Measurements from ENCODE around the gene ZNF45. TPM values are rescaled to one million over a fixed set of nuclear protein-coding genes. Genes with fewer than 3 reads are reported as not detected.

Gene ZNF45
- total RNA-seq, 2 donors from 2014 or later: 8.1 to 16.9 TPM

DNA sequence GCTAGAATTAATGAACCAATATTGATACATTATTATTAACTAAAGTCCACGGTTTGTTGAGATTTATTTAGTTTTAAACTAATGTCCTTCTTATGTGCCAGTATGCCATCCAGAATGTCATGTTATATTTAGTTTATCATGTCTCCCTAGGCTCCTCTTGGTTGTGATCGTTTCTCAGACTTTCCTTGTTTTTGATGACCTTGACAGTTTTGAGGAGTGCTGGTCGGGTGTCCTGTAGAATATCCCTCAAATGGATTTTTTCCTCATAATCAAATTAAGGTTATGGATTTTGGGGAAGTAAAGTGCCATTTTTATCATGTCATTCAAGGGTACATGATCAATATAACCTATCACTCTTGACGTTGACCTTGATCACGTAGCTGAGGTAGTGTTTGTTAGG, 6.1 kb upstream of the ZNF45 start:
- no peak for ATAC-seq (ENCODE audit: insufficient number of reproducible peaks, low FRiP score, low read depth)
- TF ChIP-seq, protein P1, sequence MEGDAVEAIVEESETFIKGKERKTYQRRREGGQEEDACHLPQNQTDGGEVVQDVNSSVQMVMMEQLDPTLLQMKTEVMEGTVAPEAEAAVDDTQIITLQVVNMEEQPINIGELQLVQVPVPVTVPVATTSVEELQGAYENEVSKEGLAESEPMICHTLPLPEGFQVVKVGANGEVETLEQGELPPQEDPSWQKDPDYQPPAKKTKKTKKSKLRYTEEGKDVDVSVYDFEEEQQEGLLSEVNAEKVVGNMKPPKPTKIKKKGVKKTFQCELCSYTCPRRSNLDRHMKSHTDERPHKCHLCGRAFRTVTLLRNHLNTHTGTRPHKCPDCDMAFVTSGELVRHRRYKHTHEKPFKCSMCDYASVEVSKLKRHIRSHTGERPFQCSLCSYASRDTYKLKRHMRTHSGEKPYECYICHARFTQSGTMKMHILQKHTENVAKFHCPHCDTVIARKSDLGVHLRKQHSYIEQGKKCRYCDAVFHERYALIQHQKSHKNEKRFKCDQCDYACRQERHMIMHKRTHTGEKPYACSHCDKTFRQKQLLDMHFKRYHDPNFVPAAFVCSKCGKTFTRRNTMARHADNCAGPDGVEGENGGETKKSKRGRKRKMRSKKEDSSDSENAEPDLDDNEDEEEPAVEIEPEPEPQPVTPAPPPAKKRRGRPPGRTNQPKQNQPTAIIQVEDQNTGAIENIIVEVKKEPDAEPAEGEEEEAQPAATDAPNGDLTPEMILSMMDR (IDR thresholded peaks at IDR 0.05): no peak
- Histone ChIP-seq H3K27ac (no peak overlapping the region), H3K9me3 (no peaks in the 10 kb centered on the region), H3K4me3 (no peak overlapping the region), H3K4me1 (ENCODE audit: control insufficient read depth in 1 of 2, low read depth in 2 of 2) (no peaks in the 10 kb centered on the region), H3K36me3 (no peaks in the 10 kb centered on the region), H3K27me3 (replicated peaks; ENCODE audit: insufficient read depth) (peaks cover 5% of the 10 kb centered on the region)
- DNase-seq (ENCODE audit: low spot score): no peak

DNA sequence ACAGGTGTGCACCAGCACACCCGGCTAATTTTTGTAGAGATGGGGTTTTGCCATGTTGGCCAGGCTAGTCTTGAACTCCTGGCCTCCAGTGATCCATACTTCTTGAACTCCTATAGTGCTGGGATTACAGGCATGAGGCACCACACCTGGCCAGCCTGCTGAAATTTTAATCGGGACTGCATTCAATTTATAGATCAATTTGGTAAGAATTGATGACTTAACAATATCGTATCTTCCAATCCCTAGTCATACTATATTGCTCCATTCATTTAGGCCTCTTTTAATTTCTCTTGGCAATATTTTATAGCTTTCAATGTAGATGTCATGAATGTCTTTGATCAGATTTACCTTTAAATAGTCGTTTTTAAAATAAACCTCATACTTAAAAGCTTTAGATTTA, 5.6 kb upstream of the ZNF45 start:
- no peak for ATAC-seq (ENCODE audit: insufficient number of reproducible peaks, low FRiP score, low read depth)
- Histone ChIP-seq H3K27ac (no peak overlapping the region), H3K4me1 (ENCODE audit: control insufficient read depth in 1 of 2, low read depth in 2 of 2) (no peaks in the 10 kb centered on the region), H3K36me3 (no peaks in the 10 kb centered on the region), H3K27me3 (replicated peaks; ENCODE audit: insufficient read depth) (peaks cover 4% of the 10 kb centered on the region), H3K9me3 (no peaks in the 10 kb centered on the region), H3K4me3 (no peak overlapping the region)
- TF ChIP-seq, protein P1 (IDR thresholded peaks at IDR 0.05): no peak
- DNase-seq (ENCODE audit: low spot score): no peak

DNA sequence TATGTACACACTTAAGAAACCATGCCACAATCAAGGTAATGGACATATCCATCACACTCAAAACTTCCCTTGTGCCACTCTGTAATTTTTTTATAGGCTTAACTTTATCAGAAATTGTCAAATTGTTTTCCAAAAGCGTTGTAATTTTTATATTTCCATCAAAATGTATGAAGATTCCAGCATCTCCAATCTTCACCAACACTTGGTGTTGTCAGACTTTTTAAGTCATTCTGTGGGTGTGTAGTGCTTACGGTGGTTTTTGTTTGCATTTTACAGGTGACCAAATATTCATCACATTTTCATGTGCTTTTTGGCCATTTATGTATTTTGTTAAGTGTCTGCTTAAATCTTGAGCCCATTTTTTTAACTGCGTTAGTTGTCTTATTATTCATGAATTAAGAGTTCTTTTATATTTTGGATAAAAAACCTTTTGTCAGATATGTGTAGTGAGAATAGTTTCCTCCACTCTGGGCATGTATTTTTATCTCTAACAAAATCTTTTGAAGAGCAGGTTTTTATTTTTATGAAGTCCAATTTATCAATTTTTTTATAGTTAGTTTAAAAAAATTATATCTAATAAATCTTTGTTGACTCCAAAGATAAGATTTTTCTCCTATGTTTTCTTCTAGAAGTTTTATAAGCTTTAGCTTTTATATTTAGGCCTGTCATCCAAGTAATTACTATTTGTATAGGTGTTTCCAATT, 4.6 kb upstream of the ZNF45 start:
- no peaks in the 10 kb centered on the region for H3K36me3 ChIP-seq
- no peak overlapping the region for H3K27ac ChIP-seq
- H3K4me1 ChIP-seq (ENCODE audit: control insufficient read depth in 1 of 2, low read depth in 2 of 2): no peaks in the 10 kb centered on the region
- no peak overlapping the region for H3K4me3 ChIP-seq
- TF ChIP-seq, protein P1 (IDR thresholded peaks at IDR 0.05): no peak
- H3K27me3 ChIP-seq (replicated peaks; ENCODE audit: insufficient read depth): no peaks in the 10 kb centered on the region
- ATAC-seq (ENCODE audit: insufficient number of reproducible peaks, low FRiP score, low read depth): no peak
- no peaks in the 10 kb centered on the region for H3K9me3 ChIP-seq
- DNase-seq (ENCODE audit: low spot score): no peak

DNA sequence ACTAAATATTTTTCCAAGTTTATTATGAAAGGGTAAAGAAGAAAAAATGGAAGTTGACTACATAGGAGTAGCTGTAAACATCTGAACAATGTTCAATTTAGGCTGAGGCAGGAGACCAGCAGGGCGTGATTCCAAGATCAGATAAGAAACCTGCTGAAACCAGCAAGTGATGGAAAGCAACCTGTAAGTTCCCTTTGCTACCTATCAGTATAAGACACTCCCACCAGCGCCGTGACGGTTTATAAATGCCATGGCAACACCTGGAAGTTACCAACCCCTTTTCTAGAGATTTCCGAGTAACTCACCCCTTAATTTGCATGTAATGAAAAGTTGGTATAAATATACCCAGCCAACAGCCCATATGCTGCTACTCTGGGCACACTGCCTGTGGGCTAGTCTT, 1.1 kb upstream of the ZNF45 start:
- DNase-seq (ENCODE audit: low spot score): no peak
- Histone ChIP-seq H3K4me1 (ENCODE audit: control insufficient read depth in 1 of 2, low read depth in 2 of 2) (peaks cover 14 to 16% of the 10 kb centered on the region in 2 donors), H3K4me3 (no peak overlapping the region), H3K27ac (no peak overlapping the region), H3K27me3 (replicated peaks; ENCODE audit: insufficient read depth) (no peaks in the 10 kb centered on the region), H3K9me3 (no peaks in the 10 kb centered on the region), H3K36me3 (peaks cover 10% of the 10 kb centered on the region)
- TF ChIP-seq, protein P1 (IDR thresholded peaks at IDR 0.05): no peak
- ATAC-seq (ENCODE audit: insufficient number of reproducible peaks, low FRiP score, low read depth): no peak

DNA sequence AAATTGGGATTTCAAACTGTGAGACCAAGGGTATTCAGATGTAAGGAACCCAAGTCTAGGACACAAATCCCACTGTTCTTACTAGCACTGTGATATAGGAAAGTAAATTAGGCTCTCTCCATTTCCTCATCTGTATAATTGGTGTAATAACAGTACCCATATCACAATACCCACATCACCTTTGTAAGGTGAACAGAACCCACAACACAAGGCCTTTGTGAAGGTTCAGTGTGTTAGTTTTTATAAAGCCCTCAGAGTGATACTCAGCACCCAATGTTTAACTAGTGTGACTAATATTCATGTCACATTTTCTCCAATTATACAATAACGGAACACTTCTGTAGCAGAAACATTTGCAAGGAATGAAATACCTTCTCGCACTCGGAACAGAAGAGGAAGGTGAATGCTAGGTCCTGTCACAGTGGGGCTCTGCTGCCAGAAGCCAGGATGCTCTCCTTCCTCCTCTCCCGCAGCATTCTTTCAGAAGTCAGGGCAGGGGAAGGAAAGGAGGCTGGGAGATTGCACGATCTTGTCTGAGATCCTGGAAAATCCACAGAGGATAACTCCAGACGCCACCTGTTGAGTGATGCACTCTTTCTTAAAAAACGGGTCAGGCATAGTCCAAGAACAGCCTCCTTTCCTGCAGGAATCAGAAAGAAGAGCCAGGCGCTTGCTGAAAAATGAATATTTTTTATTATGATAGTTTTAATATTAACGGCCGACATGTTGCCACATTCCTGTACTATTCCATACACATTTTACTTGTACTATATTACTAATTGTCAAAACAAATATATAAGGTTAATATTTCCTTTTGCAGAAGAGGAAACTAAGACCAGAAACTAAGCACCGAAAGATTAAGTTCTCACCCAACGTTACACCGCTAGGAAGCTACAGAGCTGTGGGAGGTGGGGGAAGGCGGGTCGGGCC, 762 bp downstream of the ZNF45 start:
- Histone ChIP-seq H3K27me3 (replicated peaks; ENCODE audit: insufficient read depth) (no peaks in the 10 kb centered on the region), H3K4me3 (peak overlapping the region; percentile 88), H3K9me3 (no peaks in the 10 kb centered on the region), H3K36me3 (peaks cover 27% of the 10 kb centered on the region), H3K4me1 (ENCODE audit: control insufficient read depth in 1 of 2, low read depth in 2 of 2) (peaks cover 14 to 16% of the 10 kb centered on the region in 2 donors), H3K27ac (peak overlapping the region; percentile 75 to 83)
- no peak for ATAC-seq (ENCODE audit: insufficient number of reproducible peaks, low FRiP score, low read depth)
- TF ChIP-seq, protein P1 (IDR thresholded peaks at IDR 0.05): no peak
- no peak for DNase-seq (ENCODE audit: low spot score)

Data from thoracic aorta (tissue), 2 donors.